DLD1 (cell line): ENCODE results near the gene RAD18.

Experiments
- in situ Hi-C: cut with HindIII; loops from 2 replicates; pipeline ENCODE4 v1.10.0; 2017; ENCODE audit warnings: low sequenced_read_pairs

Gene RAD18

GRCh38 chr3:8963137-8963853, at the start of gene RAD18:
Gene RAD18 (minus strand): TSS chr3:8963472. CDS start chr3:8963385, 87 bp downstream.
- in situ Hi-C loops, result no loop called here

GRCh38 chr3:9012521-9012920, 49.2 kb upstream of the RAD18 start:
- in situ Hi-C loops, result no loop called here

- in situ Hi-C loops, result no loop called here
These were observed 46.8 kb upstream of the RAD18 start for GRCh38 chr3:9009976-9010545.

GRCh38 chr3:9008550-9009255, 45.4 kb upstream of the RAD18 start:
- in situ Hi-C loops, result no loop called here

- in situ Hi-C loops, result no loop called here
These were observed 44.7 kb upstream of the RAD18 start for GRCh38 chr3:9007928-9008327.

- in situ Hi-C loops, result no loop called here
These were observed 43.9 kb upstream of the RAD18 start for GRCh38 chr3:9007213-9007612.

- in situ Hi-C loops, result no loop called here
These were observed 36.8 kb upstream of the RAD18 start for GRCh38 chr3:9000041-9000440.

- in situ Hi-C loops, result no loop called here
These were observed 33.9 kb upstream of the RAD18 start for GRCh38 chr3:8997151-8997550.

- in situ Hi-C loops, result no loop called here
These were observed 33.4 kb upstream of the RAD18 start for GRCh38 chr3:8996681-8997121.

GRCh38 chr3:8996216-8996615, 32.9 kb upstream of the RAD18 start:
- in situ Hi-C loops, result no loop called here

- in situ Hi-C loops, result no loop called here
These were observed 31.0 kb upstream of the RAD18 start for GRCh38 chr3:8994226-8994625.

- in situ Hi-C loops, result no loop called here
These were observed 30.1 kb upstream of the RAD18 start for GRCh38 chr3:8993331-8993730.

GRCh38 chr3:8992854-8993253, 29.6 kb upstream of the RAD18 start:
- in situ Hi-C loops, result no loop called here

- in situ Hi-C loops, result no loop called here
These were observed 28.9 kb upstream of the RAD18 start for GRCh38 chr3:8992199-8992598.

GRCh38 chr3:8990266-8991215, 27.3 kb upstream of the RAD18 start:
- in situ Hi-C loops, result no loop called here

- in situ Hi-C loops, result loop anchor here (5.0 kb wide), 1 partner anchor 328 kb away; no protein-coding TSS in a partner anchor
These were observed 25.7 kb upstream of the RAD18 start for GRCh38 chr3:8988791-8989558.

- in situ Hi-C loops, result loop anchor here (5.0 kb wide), 1 partner anchor 329 kb away; no protein-coding TSS in a partner anchor
These were observed 25.0 kb upstream of the RAD18 start for GRCh38 chr3:8988384-8988655.

- in situ Hi-C loops, result loop anchor here (5.0 kb wide), 1 partner anchor 329 kb away; no protein-coding TSS in a partner anchor
These were observed 24.5 kb upstream of the RAD18 start for GRCh38 chr3:8987645-8988383.

GRCh38 chr3:8987226-8987625, 24.0 kb upstream of the RAD18 start:
- in situ Hi-C loops, result loop anchor here (5.0 kb wide), 1 partner anchor 330 kb away; no protein-coding TSS in a partner anchor
